OCI-LY7 (cell line): ENCODE data around the gene USO1. TPM values are rescaled to one million over a fixed set of nuclear protein-coding genes. Genes with fewer than 3 reads are reported as not detected.

Source experiments
- BruUV-seq: library from RNA; stranded (reverse); fragments of 400-500 nt; replicated peaks from 2 replicates; lab custom pipeline; 2021; lab: Mats Ljungman, UMichigan
- CTCF ChIA-PET: fragments of 300-600 bp; sonication (Branson Sonifier 250); formaldehyde crosslinking; loops from one replicate; lab custom pipeline; 2022; ENCODE audit warnings: antibody characterized with exemption; ENCODE audit not compliant: unreplicated experiment; lab: Charles Lee
- POLR2A ChIA-PET: fragments of 300-600 bp; sonication (Branson Sonifier 250); formaldehyde crosslinking; loops from one replicate; lab custom pipeline; 2022; ENCODE audit warnings: antibody characterized with exemption; lab: Charles Lee
- DNase-seq: peaks from one replicate; pipeline ENCODE4 v3.0.0-alpha.2; 2015; ENCODE audit warnings: low spot score
- H2AFZ ChIP-seq: fragments of 200-600 bp; sonication (generic), shearing (Covaris generic); 2 replicates; pipeline ENCODE4 v1.6.1; 2014; ENCODE audit warnings: mild to moderate bottlenecking, antibody characterized with exemption, low read length, moderate library complexity
- H3K27ac ChIP-seq: fragments of 200-600 bp; sonication (generic); 2 replicates; pipeline ENCODE4 v1.5.1; 2014; ENCODE audit warnings: mixed run types, low read depth, mild to moderate bottlenecking, moderate library complexity, low read length, inconsistent platforms; ENCODE audit not compliant: poor library complexity, severe bottlenecking
- H3K36me3 ChIP-seq: fragments of 200-600 bp; sonication (generic); 2 replicates; pipeline ENCODE4 v1.6.1; 2014; ENCODE audit warnings: mild to moderate bottlenecking, antibody characterized with exemption, low read length, moderate library complexity, mixed read lengths; ENCODE audit not compliant: insufficient read depth
- H3K4me1 ChIP-seq: fragments of 200-600 bp; sonication (generic); 2 replicates; pipeline ENCODE4 v1.5.1; 2014; ENCODE audit warnings: mild to moderate bottlenecking, low read length; ENCODE audit not compliant: insufficient read depth, poor library complexity, severe bottlenecking
- H3K4me2 ChIP-seq: fragments of 200-600 bp; sonication (generic); 2 replicates; pipeline ENCODE4 v1.6.1; 2014; ENCODE audit warnings: mild to moderate bottlenecking, low read length
- H3K4me3 ChIP-seq: fragments of 200-600 bp; sonication (generic); 2 replicates; pipeline ENCODE4 v1.5.1; 2014; ENCODE audit warnings: mild to moderate bottlenecking, low read depth, low read length; ENCODE audit not compliant: poor library complexity, severe bottlenecking
- H3K79me2 ChIP-seq: fragments of 200-600 bp; sonication (generic); 2 replicates; pipeline ENCODE4 v1.6.1; 2016; ENCODE audit warnings: low read depth, mild to moderate bottlenecking, low read length, moderate library complexity, mixed read lengths; ENCODE audit not compliant: insufficient read depth
- H3K9me2 ChIP-seq: fragments of 200-600 bp; sonication (generic); 2 replicates; pipeline ENCODE4 v1.6.1; 2016; ENCODE audit warnings: mild to moderate bottlenecking, low read length, mixed read lengths; ENCODE audit not compliant: insufficient read depth
- H3K9me3 ChIP-seq: fragments of 200-600 bp; sonication (generic); 2 replicates; pipeline ENCODE4 v1.6.1; 2014; ENCODE audit warnings: mild to moderate bottlenecking, mixed run types, low read length, mixed read lengths
- H4K20me1 ChIP-seq: fragments of 200-600 bp; sonication (generic); 2 replicates; pipeline ENCODE4 v1.6.1; 2014; ENCODE audit warnings: mild to moderate bottlenecking, antibody characterized with exemption, low read length, moderate library complexity, mixed read lengths; ENCODE audit not compliant: insufficient read depth
- CTCF ChIP-seq: fragments of 200-600 bp; sonication (generic); conservative IDR thresholded peaks from 2 replicates; pipeline ENCODE4 v1.5.1; 2014; ENCODE audit warnings: mild to moderate bottlenecking, antibody characterized with exemption, low read length, moderate library complexity, mixed read lengths
- EZH2phosphoT487 ChIP-seq: fragments of 200-600 bp; sonication (generic); IDR thresholded peaks from 2 replicates; pipeline ENCODE4 v1.6.1; 2018; ENCODE audit warnings: low read depth, borderline replicate concordance, mild to moderate bottlenecking, mixed run types, antibody characterized with exemption, low read length, moderate library complexity, mixed read lengths
- intact Hi-C: fragments of 100-400 bp; cut with micrococcal nuclease; formaldehyde crosslinking; loops from one replicate; pipeline ENCODE4 v1.10.0; 2022; ENCODE audit not compliant: unreplicated experiment
- total RNA-seq, 2 experiments: library from RNA; depleted of rRNA in 1 of 2; stranded (reverse); fragments of >200 nt in 1 of 2; shearing (Covaris generic) in 1 of 2; gene quantifications; 2 replicates each; pipeline ENCODE4 v1.2.3, GENCODE V29; 2014 to 2022

The USO1 gene
- total RNA-seq, 2 experiments from 2014 or later: 38.0 to 54.6 TPM

- DNase-seq: no peak
- TF ChIP-seq EZH2phosphoT487: no peak
- TF ChIP-seq CTCF: no peak
- Histone ChIP-seq H3K4me1 (no peaks in the 10 kb centered on the region), H4K20me1 (no peaks in the 10 kb centered on the region), H3K4me2 (no peak overlapping the region), H3K79me2 (no peaks in the 10 kb centered on the region), H3K9me2 (no peaks in the 10 kb centered on the region), H2AFZ (no peak overlapping the region), H3K4me3 (no peak overlapping the region), H3K27ac (no peak overlapping the region), H3K36me3 (peaks cover 36% of the 10 kb centered on the region), H3K9me3 (no peaks in the 10 kb centered on the region)
- CTCF ChIA-PET: no interaction called here
- POLR2A ChIA-PET: no interaction called here
- intact Hi-C loops: no loop called here
- no TSS peak for BruUV-seq
These were observed 28.3 kb downstream of the USO1 start for GRCh38 chr4:75752637-75753036.

- TF ChIP-seq CTCF (no peak), EZH2phosphoT487 (no peak)
- no peak overlapping the region for H3K4me2 ChIP-seq
These were observed 44.7 kb downstream of the USO1 start for GRCh38 chr4:75769036-75769435.

GRCh38 chr4:75771607-75772006, 47.2 kb downstream of the USO1 start:
- no peak overlapping the region for H3K4me2 ChIP-seq
- intact Hi-C loops: no loop called here
- CTCF ChIA-PET: no interaction called here
- H3K36me3 ChIP-seq: peaks cover 61% of the 10 kb centered on the region
- H2AFZ ChIP-seq: no peak overlapping the region
- H4K20me1 ChIP-seq: no peaks in the 10 kb centered on the region
- TF ChIP-seq CTCF (no peak), EZH2phosphoT487 (no peak)
- no peaks in the 10 kb centered on the region for H3K79me2 ChIP-seq
- no peaks in the 10 kb centered on the region for H3K9me2 ChIP-seq
- no TSS peak for BruUV-seq
- no peaks in the 10 kb centered on the region for H3K4me1 ChIP-seq
- H3K27ac ChIP-seq: no peak overlapping the region
- H3K4me3 ChIP-seq: no peak overlapping the region
- POLR2A ChIA-PET: interaction anchor here (0.6 to 1.4 kb wide), 2 partner anchors 25 to 1234 kb away, joined by 3 to 4 read pairs; no protein-coding TSS in a partner anchor
- no peak for DNase-seq
- no peaks in the 10 kb centered on the region for H3K9me3 ChIP-seq

More at GRCh38 chr4:75769036-75769435, 44.7 kb downstream of the USO1 start:
- no TSS peak for BruUV-seq
- ChIA-PET POLR2A (no interaction called here), CTCF (no interaction called here)
- H3K9me2 ChIP-seq: no peaks in the 10 kb centered on the region
- no peaks in the 10 kb centered on the region for H4K20me1 ChIP-seq
- peaks cover 35% of the 10 kb centered on the region for H3K36me3 ChIP-seq
- H2AFZ ChIP-seq: no peak overlapping the region
- no peaks in the 10 kb centered on the region for H3K79me2 ChIP-seq
- H3K27ac ChIP-seq: no peak overlapping the region
- H3K9me3 ChIP-seq: no peaks in the 10 kb centered on the region
- intact Hi-C loops: no loop called here
- H3K4me1 ChIP-seq: no peaks in the 10 kb centered on the region
- DNase-seq: no peak
- H3K4me3 ChIP-seq: no peak overlapping the region
